OCI-LY7 (cell line): ENCODE data around the gene GPD1L. TPM values are rescaled to one million over a fixed set of nuclear protein-coding genes. Genes with fewer than 3 reads are reported as not detected.

Experiments
- BruUV-seq: library from RNA; stranded (reverse); fragments of 400-500 nt; replicated peaks from 2 replicates; lab custom pipeline; 2021; lab: Mats Ljungman, UMichigan
- CTCF ChIA-PET: fragments of 300-600 bp; sonication (Branson Sonifier 250); formaldehyde crosslinking; loops from one replicate; lab custom pipeline; 2022; ENCODE audit warnings: antibody characterized with exemption; ENCODE audit not compliant: unreplicated experiment; lab: Charles Lee
- POLR2A ChIA-PET: fragments of 300-600 bp; sonication (Branson Sonifier 250); formaldehyde crosslinking; loops from one replicate; lab custom pipeline; 2022; ENCODE audit warnings: antibody characterized with exemption; lab: Charles Lee
- DNase-seq: peaks from one replicate; pipeline ENCODE4 v3.0.0-alpha.2; 2015; ENCODE audit warnings: low spot score
- H2AFZ ChIP-seq: fragments of 200-600 bp; sonication (generic), shearing (Covaris generic); 2 replicates; pipeline ENCODE4 v1.6.1; 2014; ENCODE audit warnings: mild to moderate bottlenecking, antibody characterized with exemption, low read length, moderate library complexity
- H3K27ac ChIP-seq: fragments of 200-600 bp; sonication (generic); 2 replicates; pipeline ENCODE4 v1.5.1; 2014; ENCODE audit warnings: mixed run types, low read depth, mild to moderate bottlenecking, moderate library complexity, low read length, inconsistent platforms; ENCODE audit not compliant: poor library complexity, severe bottlenecking
- H3K36me3 ChIP-seq: fragments of 200-600 bp; sonication (generic); 2 replicates; pipeline ENCODE4 v1.6.1; 2014; ENCODE audit warnings: mild to moderate bottlenecking, antibody characterized with exemption, low read length, moderate library complexity, mixed read lengths; ENCODE audit not compliant: insufficient read depth
- H3K4me1 ChIP-seq: fragments of 200-600 bp; sonication (generic); 2 replicates; pipeline ENCODE4 v1.5.1; 2014; ENCODE audit warnings: mild to moderate bottlenecking, low read length; ENCODE audit not compliant: insufficient read depth, poor library complexity, severe bottlenecking
- H3K4me2 ChIP-seq: fragments of 200-600 bp; sonication (generic); 2 replicates; pipeline ENCODE4 v1.6.1; 2014; ENCODE audit warnings: mild to moderate bottlenecking, low read length
- H3K4me3 ChIP-seq: fragments of 200-600 bp; sonication (generic); 2 replicates; pipeline ENCODE4 v1.5.1; 2014; ENCODE audit warnings: mild to moderate bottlenecking, low read depth, low read length; ENCODE audit not compliant: poor library complexity, severe bottlenecking
- H3K79me2 ChIP-seq: fragments of 200-600 bp; sonication (generic); 2 replicates; pipeline ENCODE4 v1.6.1; 2016; ENCODE audit warnings: low read depth, mild to moderate bottlenecking, low read length, moderate library complexity, mixed read lengths; ENCODE audit not compliant: insufficient read depth
- H3K9me2 ChIP-seq: fragments of 200-600 bp; sonication (generic); 2 replicates; pipeline ENCODE4 v1.6.1; 2016; ENCODE audit warnings: mild to moderate bottlenecking, low read length, mixed read lengths; ENCODE audit not compliant: insufficient read depth
- H3K9me3 ChIP-seq: fragments of 200-600 bp; sonication (generic); 2 replicates; pipeline ENCODE4 v1.6.1; 2014; ENCODE audit warnings: mild to moderate bottlenecking, mixed run types, low read length, mixed read lengths
- H4K20me1 ChIP-seq: fragments of 200-600 bp; sonication (generic); 2 replicates; pipeline ENCODE4 v1.6.1; 2014; ENCODE audit warnings: mild to moderate bottlenecking, antibody characterized with exemption, low read length, moderate library complexity, mixed read lengths; ENCODE audit not compliant: insufficient read depth
- CTCF ChIP-seq: fragments of 200-600 bp; sonication (generic); conservative IDR thresholded peaks from 2 replicates; pipeline ENCODE4 v1.5.1; 2014; ENCODE audit warnings: mild to moderate bottlenecking, antibody characterized with exemption, low read length, moderate library complexity, mixed read lengths
- EZH2phosphoT487 ChIP-seq: fragments of 200-600 bp; sonication (generic); IDR thresholded peaks from 2 replicates; pipeline ENCODE4 v1.6.1; 2018; ENCODE audit warnings: low read depth, borderline replicate concordance, mild to moderate bottlenecking, mixed run types, antibody characterized with exemption, low read length, moderate library complexity, mixed read lengths
- intact Hi-C: fragments of 100-400 bp; cut with micrococcal nuclease; formaldehyde crosslinking; loops from one replicate; pipeline ENCODE4 v1.10.0; 2022; ENCODE audit not compliant: unreplicated experiment
- total RNA-seq, 2 experiments: library from RNA; depleted of rRNA in 1 of 2; stranded (reverse); fragments of >200 nt in 1 of 2; shearing (Covaris generic) in 1 of 2; gene quantifications; 2 replicates each; pipeline ENCODE4 v1.2.3, GENCODE V29; 2014 to 2022

The GPD1L gene
- total RNA-seq, 2 experiments from 2014 or later: 27.5 to 29.2 TPM

GRCh38 chr3:32197991-32198390 is 91.6 kb downstream of the GPD1L start:
- H3K36me3 ChIP-seq: no peaks in the 10 kb centered on the region
- ChIA-PET POLR2A (interaction anchor here (0.6 to 1.0 kb wide), 4 partner anchors 10 to 1845 kb away, joined by 3 read pairs; no protein-coding TSS in a partner anchor), CTCF (no interaction called here)
- H3K4me3 ChIP-seq: no peak overlapping the region
- TF ChIP-seq EZH2phosphoT487: no peak
- TF ChIP-seq CTCF: no peak
- no peak overlapping the region for H2AFZ ChIP-seq
- no peak overlapping the region for H3K27ac ChIP-seq
- no peaks in the 10 kb centered on the region for H4K20me1 ChIP-seq
- intact Hi-C loops: no loop called here
- no TSS peak for BruUV-seq
- no peak overlapping the region for H3K4me2 ChIP-seq
- no peaks in the 10 kb centered on the region for H3K4me1 ChIP-seq
- no peaks in the 10 kb centered on the region for H3K9me2 ChIP-seq
- DNase-seq: no peak
- no peaks in the 10 kb centered on the region for H3K9me3 ChIP-seq
- H3K79me2 ChIP-seq: no peaks in the 10 kb centered on the region

GRCh38 chr3:32198714-32199113 is 92.3 kb downstream of the GPD1L start:
- no peak for DNase-seq
- intact Hi-C loops: no loop called here
- ChIA-PET POLR2A (interaction anchor here (1.0 kb wide), 1 partner anchor 10 kb away, joined by 3 read pairs; no protein-coding TSS in a partner anchor), CTCF (no interaction called here)
- Histone ChIP-seq H3K9me3 (no peaks in the 10 kb centered on the region), H3K36me3 (no peaks in the 10 kb centered on the region), H3K4me1 (no peaks in the 10 kb centered on the region), H3K4me2 (no peak overlapping the region), H3K27ac (no peak overlapping the region), H3K4me3 (no peak overlapping the region), H3K9me2 (no peaks in the 10 kb centered on the region), H3K79me2 (no peaks in the 10 kb centered on the region), H2AFZ (no peak overlapping the region), H4K20me1 (no peaks in the 10 kb centered on the region)
- no TSS peak for BruUV-seq
- TF ChIP-seq EZH2phosphoT487 (no peak), CTCF (no peak)

GRCh38 chr3:32200490-32200889 is 94.1 kb downstream of the GPD1L start:
- H4K20me1 ChIP-seq: no peaks in the 10 kb centered on the region
- H2AFZ ChIP-seq: no peak overlapping the region
- H3K79me2 ChIP-seq: no peaks in the 10 kb centered on the region
- no peaks in the 10 kb centered on the region for H3K36me3 ChIP-seq
- no peak overlapping the region for H3K4me3 ChIP-seq
- ChIA-PET CTCF (no interaction called here), POLR2A (interaction anchor here (0.6 to 0.7 kb wide), 2 partner anchors 24 to 91 kb away, joined by 3 to 8 read pairs; no protein-coding TSS in a partner anchor)
- H3K4me2 ChIP-seq: no peak overlapping the region
- no peak overlapping the region for H3K27ac ChIP-seq
- H3K4me1 ChIP-seq: no peaks in the 10 kb centered on the region
- H3K9me2 ChIP-seq: no peaks in the 10 kb centered on the region
- intact Hi-C loops: loop anchor here (10.0 kb wide), 1 partner anchor 444 kb away; no protein-coding TSS in a partner anchor
- DNase-seq: no peak
- no TSS peak for BruUV-seq
- TF ChIP-seq CTCF: no peak
- TF ChIP-seq EZH2phosphoT487: no peak
- H3K9me3 ChIP-seq: no peaks in the 10 kb centered on the region
